HepG2 (cell line): Measurements from ENCODE around the gene LENEP. TPM values are rescaled to one million over a fixed set of nuclear protein-coding genes. Genes with fewer than 3 reads are reported as not detected.

ENCODE experiments used
- ATAC-seq: fragments of 200-7000 bp; cut with Tn5 transposase; 3 replicates; pipeline ENCODE4 v1.9.1; 2020; ENCODE audit warnings: mild to moderate bottlenecking, moderate library complexity
- BruUV-seq: library from RNA; stranded (reverse); fragments of 400-500 nt; replicated peaks from 2 replicates; lab custom pipeline; 2021; lab: Mats Ljungman, UMichigan
- CTCF ChIA-PET: fragments of 300-600 bp; formaldehyde crosslinking; extraction: SDS; loops from one replicate; lab custom pipeline; 2021; ENCODE audit warnings: low total read pairs, inconsistent platforms, low intra/inter-chr PET ratio; lab: Yijun Ruan, JAX
- POLR2A ChIA-PET: fragments of 350-600 bp; sonication (Branson Sonifier 250); formaldehyde crosslinking; loops from one replicate; lab custom pipeline; 2020; ENCODE audit warnings: antibody characterized with exemption, inconsistent platforms; lab: Yijun Ruan, JAX
- DNase-seq: peaks from one replicate; pipeline ENCODE4 v3.0.0-alpha.2; 2015; ENCODE audit warnings: low spot score
- FAIRE-seq: peaks from 3 replicates; lab custom pipeline; 2011; peaks lifted over from hg19 to GRCh38; lab: Jason Lieb, UNC
- H2AFZ ChIP-seq: one replicate; pipeline ENCODE4 v1.6.1; 2011; ENCODE audit warnings: low read length, inconsistent platforms
- H3K27ac ChIP-seq: fragments of 300-600 bp; 3 replicates; pipeline ENCODE4 v1.8.0; 2011; ENCODE audit warnings: mixed run types, mild to moderate bottlenecking, mixed read lengths, low read length, inconsistent platforms; ENCODE audit not compliant: insufficient read depth; ENCODE audit errors: extremely low read length
- H3K27me3 ChIP-seq, 2 experiments: fragments of 200-600 bp in 1 of 2; 2 replicates in 1 of 2; 3 replicates in 1 of 2; pipeline versions ENCODE4 v1.6.0 to v1.8.0; 2011; ENCODE audit warnings: low read length in 2 of 2, mild to moderate bottlenecking in 2 of 2, moderate library complexity in 2 of 2, inconsistent platforms in 1 of 2; ENCODE audit not compliant: insufficient read depth in 2 of 2, control insufficient read depth in 1 of 2
- H3K36me3 ChIP-seq, 2 experiments: fragments of 200-600 bp in 1 of 2; replicated peaks in 1 of 2; 2 replicates in 1 of 2; 3 replicates in 1 of 2; pipeline versions ENCODE4 v1.5.1 to v1.8.0; 2011; ENCODE audit warnings: low read length in 2 of 2, inconsistent platforms in 1 of 2; ENCODE audit not compliant: insufficient read depth in 2 of 2, control insufficient read depth in 1 of 2
- H3K4me1 ChIP-seq: 2 replicates; pipeline ENCODE4 v1.5.1; 2012; ENCODE audit warnings: low read length, inconsistent platforms; ENCODE audit not compliant: insufficient read depth
- H3K4me2 ChIP-seq: 2 replicates; pipeline ENCODE4 v1.6.0; 2011; ENCODE audit warnings: low read depth, low read length, inconsistent platforms
- H3K4me3 ChIP-seq, 3 experiments: fragments of 200-600 bp in 1 of 3; sonication (generic), shearing (Covaris generic) in 1 of 3; replicated peaks in 1 of 3; 2 replicates each; pipeline ENCODE4 v1.5.1; 2011 to 2016; ENCODE audit warnings: low read length in 3 of 3, inconsistent platforms in 2 of 3, low read depth in 2 of 3, mild to moderate bottlenecking in 2 of 3, control low read depth in 1 of 3, mixed read lengths in 1 of 3; ENCODE audit not compliant: insufficient read depth in 1 of 3
- H3K79me2 ChIP-seq: one replicate; pipeline ENCODE4 v1.6.1; 2011; ENCODE audit warnings: low read length, inconsistent platforms; ENCODE audit not compliant: insufficient read depth
- H3K9ac ChIP-seq: 2 replicates; pipeline ENCODE4 v1.6.0; 2011; ENCODE audit warnings: mild to moderate bottlenecking, low read depth, low read length, inconsistent platforms; ENCODE audit not compliant: insufficient read depth
- H3K9me3 ChIP-seq: 2 replicates; pipeline ENCODE4 v1.5.1; 2012; ENCODE audit warnings: mild to moderate bottlenecking, low read length
- H4K20me1 ChIP-seq: 2 replicates; pipeline ENCODE4 v1.6.0; 2011; ENCODE audit warnings: inconsistent platforms, mild to moderate bottlenecking, low read length, moderate library complexity; ENCODE audit not compliant: insufficient read depth
- GLI4 ChIP-seq: sonication (generic); formaldehyde crosslinking; IDR thresholded peaks from 2 replicates; pipeline ENCODE4 v1.5.1; 2020; ENCODE audit warnings: missing genetic modification reagents, mild to moderate bottlenecking, moderate library complexity, borderline replicate concordance
- HMGXB4 ChIP-seq, 2 experiments: sonication (generic) in 1 of 2; formaldehyde crosslinking in 1 of 2; IDR thresholded peaks; 2 replicates each; pipeline versions ENCODE4 v1.4.0 to v1.6.1; 2018 to 2020; ENCODE audit warnings: missing genetic modification reagents in 2 of 2, borderline replicate concordance in 1 of 2, low read depth in 1 of 2, mild to moderate bottlenecking in 1 of 2, missing biosample characterization in 1 of 2
- LBX2 ChIP-seq: sonication (generic); formaldehyde crosslinking; IDR thresholded peaks from 2 replicates; pipeline ENCODE4 v1.5.0; 2020; ENCODE audit warnings: missing genetic modification reagents, mild to moderate bottlenecking, borderline replicate concordance
- PRDM4 ChIP-seq: sonication (generic); formaldehyde crosslinking; IDR thresholded peaks from 2 replicates; pipeline ENCODE4 v1.9.0; 2021; ENCODE audit warnings: missing genetic modification reagents, borderline replicate concordance
- RARG ChIP-seq: sonication (generic); formaldehyde crosslinking; IDR thresholded peaks from 2 replicates; pipeline ENCODE4 v1.4.0; 2020; ENCODE audit warnings: low read depth, mild to moderate bottlenecking, missing genetic modification reagents
- RERE ChIP-seq: IDR thresholded peaks from 2 replicates; pipeline ENCODE4 v1.6.1; 2016; ENCODE audit warnings: low read depth, missing genetic modification reagents, missing compliant biosample characterization
- RNF2 ChIP-seq: fragments of 450-650 bp; conservative IDR thresholded peaks from 2 replicates; pipeline ENCODE4 v1.6.1; 2016; ENCODE audit warnings: low read depth
- SETDB1 ChIP-seq: sonication (generic); formaldehyde crosslinking; IDR thresholded peaks from 2 replicates; pipeline ENCODE4 v1.5.1; 2020; ENCODE audit warnings: missing genetic modification reagents, mild to moderate bottlenecking, borderline replicate concordance
- ZBTB7A ChIP-seq: sonication (generic); formaldehyde crosslinking; IDR thresholded peaks from 2 replicates; pipeline ENCODE4 v1.8.0; 2022; ENCODE audit warnings: mild to moderate bottlenecking, missing genetic modification reagents
- ZNF570 ChIP-seq: sonication (generic); formaldehyde crosslinking; IDR thresholded peaks from 2 replicates; pipeline ENCODE4 v1.4.0; 2020; ENCODE audit warnings: mild to moderate bottlenecking, missing genetic modification reagents, borderline replicate concordance
- WGBS: methylation state at CpG from one replicate; pipeline ENCODE4 v1.1.6; 2017; ENCODE audit warnings: low lambda C conversion rate; 5-methylcytosine and 5-hydroxymethylcytosine counted together
- in situ Hi-C: cut with HindIII; loops from 2 replicates; pipeline ENCODE4 v1.10.0; 2017; ENCODE audit warnings: low pct_unique_long_range_greater_than_20kb; ENCODE audit not compliant: extremely low pct_ligation_motif_present
- intact Hi-C: fragments of 100-400 bp; cut with micrococcal nuclease; formaldehyde crosslinking; loops from one replicate; pipeline ENCODE4 v1.10.0; 2022; ENCODE audit not compliant: unreplicated experiment
- polyA plus RNA-seq, 8 experiments: library from polyadenylated mRNA; depleted of rRNA in 3 of 8; stranded (reverse) in 7 of 8; unstranded in 1 of 8; fragments of >200 nt; fragmentation: Illumina TruSeq in 4 of 8; extraction: Trizol in 4 of 8; gene quantifications; 2 replicates each; pipeline versions ENCODE4 v1.2.1 to v1.2.3, GENCODE V29; 2011 to 2016; ENCODE audit warnings: low read depth in 4 of 8, missing spikeins in 1 of 8, mixed read lengths in 1 of 8; ENCODE audit not compliant: insufficient read depth in 1 of 8
- total RNA-seq, 5 experiments: library from RNA; depleted of rRNA; stranded (reverse); fragments of >200 nt; fragmentation: Illumina TruSeq; extraction: Trizol; gene quantifications; 2 replicates each; pipeline ENCODE4 v1.2.3, GENCODE V29; 2016; ENCODE audit warnings: low read depth in 1 of 5

LENEP gene
- total and polyA plus RNA-seq, 2 of the 13 experiments (the other 11 are each of a cell fraction or from before 2014, with no cell fraction given) = 0.29 TPM; not detected in 1

- peaks cover 0 to 2% of the 10 kb centered on the region in 2 experiments; a peak in 2 of 5 replicates for H3K36me3 ChIP-seq
- BruUV-seq = no TSS peak
- FAIRE-seq (peak; percentile 99), DNase-seq (peak; percentile 87), ATAC-seq (peak; percentile 83)
- H3K9ac ChIP-seq = peak overlapping the region; percentile 60
- no peaks in the 10 kb centered on the region for H3K9me3 ChIP-seq
- H2AFZ ChIP-seq = no peak overlapping the region
- peak overlapping the region in 1 of 3 experiments; percentile 27; a peak in 2 of 6 replicates for H3K4me3 ChIP-seq
- WGBS = 4% methylated on average over 6 of the region's 9 CpGs
- peaks cover 64% of the 10 kb centered on the region for H3K4me1 ChIP-seq
- H3K27ac ChIP-seq = peak overlapping the region; percentile 88
- intact Hi-C loops = loop anchor here (1.0 kb wide), 1 partner anchor 38 kb away; no protein-coding TSS in a partner anchor
- peak overlapping the region; percentile 56 for H3K4me2 ChIP-seq
- POLR2A ChIA-PET = interaction anchor here (0.6 to 3.0 kb wide), 16 partner anchors 8 to 332 kb away, joined by 3 to 22 read pairs (median 4); partner anchors contain the start of genes ADAM15, EFNA4, PMVK and PYGO2
- no peaks in the 10 kb centered on the region for H4K20me1 ChIP-seq
- no peaks in the 10 kb centered on the region for H3K79me2 ChIP-seq
- in situ Hi-C loops = no loop called here
- H3K27me3 ChIP-seq = no peaks in the 10 kb centered on the region
- CTCF ChIA-PET = interaction anchor here (1.7 kb wide), 1 partner anchor 73 kb away, joined by 5 read pairs; no protein-coding TSS in a partner anchor
- TF ChIP-seq HMGXB4 (CRISPR knock-in tag; IDR thresholded peaks at IDR 0.05; ENCODE audit: borderline replicate concordance in 1 of 2, low read depth in 1 of 2) = peak; percentile 5 to 25; a peak in 2 of 4 replicates
- TF ChIP-seq GLI4 (CRISPR knock-in tag) = no peak
- 0 out of 2 replicates have a peak, but pooled peaks have one; percentile 30 for TF ChIP-seq RERE (CRISPR knock-in tag)
- TF ChIP-seq ZNF570 (CRISPR knock-in tag) = no peak
- TF ChIP-seq PRDM4 (CRISPR knock-in tag) = no peak
- TF ChIP-seq LBX2 = no peak
- TF ChIP-seq SETDB1 (CRISPR knock-in tag) = no peak
- peak; percentile 69 for TF ChIP-seq RNF2
- TF ChIP-seq ZBTB7A (CRISPR knock-in tag) = no peak
- TF ChIP-seq RARG = no peak; the same call in 1 of the 2 replicates
These were observed 48.8 kb upstream of the LENEP start for GRCh38 chr1:154944401-154945159.
